SK-N-SH treated with all-trans-retinoic acid at 6 μM for 48 hours (cell line): ENCODE results near the gene SEMA4C.

Source experiments
- ATAC-seq: fragments of 200-7000 bp; cut with Tn5 transposase; 3 replicates; pipeline ENCODE4 v1.9.1; 2020; ENCODE audit warnings: mild to moderate bottlenecking, moderate library complexity
- ARNTL ChIP-seq: fragments of 450-650 bp; formaldehyde crosslinking; IDR thresholded peaks from 2 replicates; pipeline ENCODE4 v1.5.0; 2020; ENCODE audit warnings: low read depth, mild to moderate bottlenecking, moderate library complexity, borderline replicate concordance
- BACH2 ChIP-seq: fragments of 250-450 bp; sonication (Bioruptor Pico); IDR thresholded peaks from 2 replicates; pipeline ENCODE4 v1.9.0; 2021; ENCODE audit warnings: mild to moderate bottlenecking, borderline replicate concordance
- CREB5 ChIP-seq: fragments of 250-450 bp; sonication (Bioruptor Pico); IDR thresholded peaks from 2 replicates; pipeline ENCODE4 v1.5.1; 2020; ENCODE audit warnings: low read depth, mild to moderate bottlenecking, moderate library complexity
- CSDC2 ChIP-seq: fragments of 250-450 bp; sonication (Bioruptor Pico); IDR thresholded peaks from 2 replicates; pipeline ENCODE4 v1.5.0; 2020; ENCODE audit warnings: mild to moderate bottlenecking, moderate library complexity
- CSRNP3 ChIP-seq: fragments of 250-450 bp; sonication (Bioruptor Pico); IDR thresholded peaks from 2 replicates; pipeline ENCODE4 v1.5.1; 2021; ENCODE audit warnings: mild to moderate bottlenecking, moderate library complexity
- ESRRG ChIP-seq: fragments of 250-450 bp; sonication (Bioruptor Pico); IDR thresholded peaks from 2 replicates; pipeline ENCODE4 v1.6.1; 2021; ENCODE audit warnings: mild to moderate bottlenecking
- GLIS3 ChIP-seq: fragments of 250-450 bp; sonication (Bioruptor Pico); IDR thresholded peaks from 2 replicates; pipeline ENCODE4 v1.5.0; 2020; ENCODE audit warnings: mild to moderate bottlenecking, moderate library complexity
- OSR1 ChIP-seq: fragments of 250-450 bp; sonication (Bioruptor Pico); IDR thresholded peaks from 2 replicates; pipeline ENCODE4 v1.8.0; 2022; ENCODE audit warnings: moderate library complexity, mild to moderate bottlenecking, inconsistent platforms
- PATZ1 ChIP-seq: fragments of 250-450 bp; sonication (Bioruptor Pico); IDR thresholded peaks from 2 replicates; pipeline ENCODE4 v1.8.0; 2020; ENCODE audit warnings: mild to moderate bottlenecking, moderate library complexity, borderline replicate concordance
- PPARA ChIP-seq: fragments of 250-450 bp; sonication (Bioruptor Pico); IDR thresholded peaks from 2 replicates; pipeline ENCODE4 v1.5.0; 2020; ENCODE audit warnings: mild to moderate bottlenecking, borderline replicate concordance
- RARB ChIP-seq: fragments of 250-450 bp; sonication (Bioruptor Pico); IDR thresholded peaks from 2 replicates; pipeline ENCODE4 v1.8.0; 2021; ENCODE audit warnings: mild to moderate bottlenecking, moderate library complexity
- SNAI2 ChIP-seq: fragments of 250-450 bp; sonication (Bioruptor Pico); IDR thresholded peaks from 2 replicates; pipeline ENCODE4 v1.5.0; 2020; ENCODE audit warnings: mild to moderate bottlenecking, moderate library complexity
- TCF4 ChIP-seq: fragments of 250-450 bp; sonication (Bioruptor Pico); IDR thresholded peaks from 2 replicates; pipeline ENCODE4 v1.8.0; 2021; ENCODE audit warnings: mild to moderate bottlenecking, moderate library complexity, borderline replicate concordance
- TOX ChIP-seq: fragments of 250-450 bp; sonication (Bioruptor Pico); IDR thresholded peaks from 2 replicates; pipeline ENCODE4 v1.8.0; 2021; ENCODE audit warnings: mild to moderate bottlenecking, moderate library complexity, borderline replicate concordance
- TSHZ2 ChIP-seq: fragments of 250-450 bp; sonication (Bioruptor Pico); IDR thresholded peaks from 2 replicates; pipeline ENCODE4 v1.5.0; 2020; ENCODE audit warnings: mild to moderate bottlenecking, moderate library complexity
- ZFP3 ChIP-seq: fragments of 250-450 bp; sonication (Bioruptor Pico); IDR thresholded peaks from 2 replicates; pipeline ENCODE4 v1.5.0; 2020; ENCODE audit warnings: mild to moderate bottlenecking, moderate library complexity
- ZFP30 ChIP-seq: fragments of 450-650 bp; formaldehyde crosslinking; IDR thresholded peaks from 2 replicates; pipeline ENCODE4 v1.5.0; 2022; ENCODE audit warnings: mild to moderate bottlenecking, moderate library complexity
- ZNF565 ChIP-seq: fragments of 450-650 bp; formaldehyde crosslinking; conservative IDR thresholded peaks from 2 replicates; pipeline ENCODE4 v1.5.0; 2020; ENCODE audit warnings: low read depth, mild to moderate bottlenecking, moderate library complexity
- ZNF70 ChIP-seq: fragments of 450-650 bp; formaldehyde crosslinking; IDR thresholded peaks from 2 replicates; pipeline ENCODE4 v1.5.0; 2020; ENCODE audit warnings: mild to moderate bottlenecking, moderate library complexity
- ZNF8 ChIP-seq: fragments of 450-650 bp; formaldehyde crosslinking; IDR thresholded peaks from 2 replicates; pipeline ENCODE4 v1.5.0; 2020; ENCODE audit warnings: mild to moderate bottlenecking, moderate library complexity
- TF ChIP-seq, protein P1 (sequence below): fragments of 250-450 bp; sonication (Bioruptor Pico); IDR thresholded peaks from 2 replicates; pipeline ENCODE4 v1.8.0; 2021; ENCODE audit warnings: low read depth, mild to moderate bottlenecking, moderate library complexity, borderline replicate concordance

SEMA4C gene

GRCh38 chr2:96906729-96907114 lies 36.8 kb upstream of the SEMA4C start:
- no peak for ATAC-seq
- no peak for TF ChIP-seq BACH2 (CRISPR knock-in tag)
- no peak for TF ChIP-seq ESRRG (CRISPR knock-in tag)
- TF ChIP-seq, protein P1, sequence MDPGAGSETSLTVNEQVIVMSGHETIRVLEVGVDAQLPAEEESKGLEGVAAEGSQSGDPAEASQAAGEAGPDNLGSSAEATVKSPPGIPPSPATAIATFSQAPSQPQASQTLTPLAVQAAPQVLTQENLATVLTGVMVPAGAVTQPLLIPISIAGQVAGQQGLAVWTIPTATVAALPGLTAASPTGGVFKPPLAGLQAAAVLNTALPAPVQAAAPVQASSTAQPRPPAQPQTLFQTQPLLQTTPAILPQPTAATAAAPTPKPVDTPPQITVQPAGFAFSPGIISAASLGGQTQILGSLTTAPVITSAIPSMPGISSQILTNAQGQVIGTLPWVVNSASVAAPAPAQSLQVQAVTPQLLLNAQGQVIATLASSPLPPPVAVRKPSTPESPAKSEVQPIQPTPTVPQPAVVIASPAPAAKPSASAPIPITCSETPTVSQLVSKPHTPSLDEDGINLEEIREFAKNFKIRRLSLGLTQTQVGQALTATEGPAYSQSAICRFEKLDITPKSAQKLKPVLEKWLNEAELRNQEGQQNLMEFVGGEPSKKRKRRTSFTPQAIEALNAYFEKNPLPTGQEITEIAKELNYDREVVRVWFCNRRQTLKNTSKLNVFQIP (CRISPR knock-in tag), result no peak

DNA sequence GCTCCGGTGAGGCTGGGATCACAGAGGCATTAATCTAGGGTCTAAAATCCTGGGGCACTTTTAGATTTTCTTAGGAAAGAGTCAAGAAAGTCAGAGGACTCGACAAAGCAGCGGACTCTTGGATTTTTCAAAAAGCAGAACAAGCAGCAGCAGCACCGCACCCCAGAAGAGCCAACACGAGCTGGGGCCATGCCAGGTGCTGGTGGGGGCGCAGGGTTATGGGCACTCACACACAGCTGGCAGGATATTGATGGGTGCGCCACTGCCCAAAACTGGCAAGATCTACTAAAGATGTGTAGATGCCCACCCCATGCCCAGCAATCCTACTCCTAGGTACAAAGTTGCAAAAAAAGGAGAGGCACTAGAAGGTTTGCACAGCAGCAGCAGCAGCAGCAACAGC lies 33.9 kb upstream of the SEMA4C start:
- TF ChIP-seq BACH2 (CRISPR knock-in tag) (no peak), CSRNP3 (no peak), ESRRG (CRISPR knock-in tag) (no peak), RARB (no peak), PPARA (CRISPR knock-in tag) (no peak), ZNF8 (CRISPR knock-in tag) (no peak), ZNF565 (no peak), SNAI2 (no peak), ARNTL (CRISPR knock-in tag) (no peak), ZNF70 (CRISPR knock-in tag) (no peak), ZFP3 (CRISPR knock-in tag) (no peak), TSHZ2 (CRISPR knock-in tag) (no peak), PATZ1 (CRISPR knock-in tag) (no peak), CREB5 (CRISPR knock-in tag) (no peak), TCF4 (CRISPR knock-in tag) (no peak)
- TF ChIP-seq, protein P1 (CRISPR knock-in tag), result no peak
- TF ChIP-seq, all 23 proteins: peak for 0
- ATAC-seq, result no peak

DNA sequence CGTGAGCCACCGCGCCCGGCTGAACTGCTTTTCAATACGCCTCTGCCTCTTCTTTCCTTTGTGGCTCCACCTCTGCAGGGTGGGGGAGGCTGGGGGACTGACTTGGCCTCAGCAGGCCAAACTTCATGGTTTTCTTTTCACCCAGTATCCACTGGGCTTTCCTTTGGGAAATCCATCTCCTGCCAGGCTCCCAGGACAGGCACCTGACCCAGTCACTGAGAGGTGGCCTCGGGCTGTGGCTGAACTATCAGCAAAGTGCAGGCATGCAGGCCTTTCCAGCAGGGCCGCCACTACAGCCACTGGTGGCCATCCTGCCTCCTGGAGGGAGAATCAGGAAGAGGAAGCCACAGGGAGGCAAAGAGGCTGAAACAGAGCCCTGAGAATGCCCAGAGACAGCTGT lies 33.4 kb upstream of the SEMA4C start:
- no peak; the same call in 2 of the 3 replicates for ATAC-seq
- TF ChIP-seq OSR1 (CRISPR knock-in tag), result no peak
- TF ChIP-seq CSRNP3, result no peak
- TF ChIP-seq ZFP30 (CRISPR knock-in tag), result no peak
- TF ChIP-seq ZNF70 (CRISPR knock-in tag), result no peak
- TF ChIP-seq GLIS3 (CRISPR knock-in tag), result no peak
- no peak for TF ChIP-seq PATZ1 (CRISPR knock-in tag)
- TF ChIP-seq ARNTL (CRISPR knock-in tag), result no peak
- TF ChIP-seq TOX (CRISPR knock-in tag), result no peak
- TF ChIP-seq SNAI2, result no peak
- TF ChIP-seq BACH2 (CRISPR knock-in tag), result no peak
- no peak for TF ChIP-seq ZNF565
- TF ChIP-seq ESRRG (CRISPR knock-in tag), result no peak
- no peak for TF ChIP-seq RARB
- no peak for TF ChIP-seq CSDC2 (CRISPR knock-in tag)
- no peak for TF ChIP-seq CREB5 (CRISPR knock-in tag)
- TF ChIP-seq ZNF8 (CRISPR knock-in tag), result no peak
